Daoy (cell line): Measurements from ENCODE around the gene PBX3. TPM values are rescaled to one million over a fixed set of nuclear protein-coding genes. Genes with fewer than 3 reads are reported as not detected.

Experiments
- DNase-seq: peaks from one replicate; pipeline ENCODE4 v3.0.0-alpha.2; 2015; ENCODE audit warnings: low read depth
- total RNA-seq: library from RNA; depleted of rRNA; stranded (reverse); fragments of >200 nt; shearing (Covaris generic); gene quantifications from 2 replicates; pipeline ENCODE4 v1.2.3, GENCODE V29; 2014

Gene PBX3
- total RNA-seq, 1 experiment from 2014 or later = 30.6 TPM

DNA sequence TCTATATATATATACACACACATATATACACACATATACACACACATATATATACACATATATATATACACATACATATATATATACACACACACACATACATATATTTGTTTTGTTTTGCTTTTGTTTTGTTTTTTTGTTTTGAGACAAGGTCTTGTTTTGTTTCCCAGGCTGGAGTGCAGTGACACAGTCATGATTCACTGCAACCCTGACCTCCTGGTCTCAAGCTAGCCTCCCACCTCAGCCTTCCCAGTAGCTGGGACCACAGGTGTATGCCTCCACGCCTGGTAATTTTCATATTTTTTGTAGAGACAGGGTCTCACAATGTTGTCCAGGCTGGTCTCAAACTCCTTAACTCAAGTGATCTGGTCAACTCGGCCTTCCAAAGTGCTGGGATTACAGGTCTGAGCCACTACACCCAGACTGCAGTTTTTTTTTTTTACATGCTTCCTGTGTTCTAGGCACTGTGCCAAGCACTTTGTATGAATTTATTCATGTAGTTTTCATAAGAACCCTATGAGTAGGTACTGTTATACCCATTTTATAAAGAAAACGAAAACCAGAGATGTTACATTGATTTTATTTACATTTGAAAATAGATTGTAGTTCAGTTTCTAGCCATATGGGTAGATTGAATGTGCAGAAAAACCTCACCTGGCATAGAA is 120.7 kb downstream of the PBX3 start:
- DNase-seq = peak; percentile 15

DNA sequence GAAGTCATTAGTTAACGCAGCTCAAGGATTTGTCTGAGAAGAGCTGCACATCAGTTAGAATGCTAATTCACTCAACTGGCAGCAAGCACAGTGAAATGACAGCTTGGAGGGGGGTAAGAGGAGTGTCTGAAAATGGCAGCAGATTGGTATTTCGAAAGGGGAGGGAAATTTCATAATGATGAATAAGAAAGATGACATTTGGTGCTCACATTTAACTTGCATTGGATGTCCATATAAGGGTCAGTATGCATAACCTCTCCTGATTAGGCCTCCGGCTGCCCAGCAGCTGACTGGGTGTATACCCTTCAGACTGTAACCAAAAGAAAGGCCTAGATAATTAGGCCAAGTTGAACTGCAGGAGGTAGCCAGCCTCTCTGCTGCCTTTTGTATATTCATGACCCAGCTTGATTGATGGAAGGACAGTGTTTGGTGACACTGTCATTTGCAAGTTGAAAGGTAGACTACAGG is 131.0 kb downstream of the PBX3 start:
- DNase-seq = peak; percentile 7

- DNase-seq = no peak
Measured at GRCh38 chr9:125881042-125881441, 133.9 kb downstream of the PBX3 start.

DNA sequence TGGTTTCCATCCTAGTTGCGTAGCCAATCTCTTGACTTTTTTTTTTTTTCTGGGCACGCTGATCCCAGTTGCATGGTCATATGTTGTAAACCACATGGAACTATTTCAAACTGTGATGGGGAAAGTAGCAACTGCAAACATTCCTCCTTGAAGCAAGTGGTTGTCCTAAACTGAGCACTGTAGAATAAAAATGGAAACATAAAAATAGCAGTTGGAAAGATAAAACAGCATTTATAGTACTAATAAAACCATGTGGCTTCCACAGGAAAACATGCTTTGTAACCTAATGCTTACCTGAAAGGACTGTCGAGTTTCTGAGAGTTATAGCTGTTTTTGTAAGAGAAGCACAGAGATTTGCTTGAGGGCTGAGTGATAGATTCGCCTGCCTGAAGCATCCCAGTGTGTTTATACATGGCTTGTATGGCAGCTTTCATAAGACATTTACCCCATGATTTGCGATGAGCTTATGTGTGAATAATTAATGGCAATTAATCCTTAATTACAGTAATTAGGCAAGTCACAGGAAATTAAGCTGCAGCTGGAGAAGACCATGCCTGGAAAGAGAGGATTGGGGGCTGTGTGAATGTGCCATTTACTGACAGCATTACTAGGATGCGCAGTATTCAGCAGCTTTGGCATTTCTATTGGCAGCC is 136.5 kb downstream of the PBX3 start:
- no peak for DNase-seq

DNA sequence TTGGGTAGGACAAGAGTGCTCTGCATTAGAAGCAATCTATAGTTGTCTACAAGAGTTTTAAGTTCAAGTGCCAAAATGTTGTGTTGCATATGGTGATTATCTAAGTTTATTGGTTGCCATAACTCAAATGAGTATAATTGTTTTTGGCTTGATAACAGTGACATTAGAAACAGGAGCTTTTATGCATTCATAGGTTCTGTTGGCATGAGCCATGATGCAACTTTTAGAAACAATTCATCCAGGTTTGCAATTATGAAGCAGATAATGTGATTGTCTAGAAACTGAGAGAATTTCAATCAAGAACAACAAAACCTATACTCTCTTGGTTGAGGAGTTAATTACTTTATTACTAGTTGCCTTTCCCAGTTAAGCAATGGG is 137.0 kb downstream of the PBX3 start:
- no peak for DNase-seq

DNA sequence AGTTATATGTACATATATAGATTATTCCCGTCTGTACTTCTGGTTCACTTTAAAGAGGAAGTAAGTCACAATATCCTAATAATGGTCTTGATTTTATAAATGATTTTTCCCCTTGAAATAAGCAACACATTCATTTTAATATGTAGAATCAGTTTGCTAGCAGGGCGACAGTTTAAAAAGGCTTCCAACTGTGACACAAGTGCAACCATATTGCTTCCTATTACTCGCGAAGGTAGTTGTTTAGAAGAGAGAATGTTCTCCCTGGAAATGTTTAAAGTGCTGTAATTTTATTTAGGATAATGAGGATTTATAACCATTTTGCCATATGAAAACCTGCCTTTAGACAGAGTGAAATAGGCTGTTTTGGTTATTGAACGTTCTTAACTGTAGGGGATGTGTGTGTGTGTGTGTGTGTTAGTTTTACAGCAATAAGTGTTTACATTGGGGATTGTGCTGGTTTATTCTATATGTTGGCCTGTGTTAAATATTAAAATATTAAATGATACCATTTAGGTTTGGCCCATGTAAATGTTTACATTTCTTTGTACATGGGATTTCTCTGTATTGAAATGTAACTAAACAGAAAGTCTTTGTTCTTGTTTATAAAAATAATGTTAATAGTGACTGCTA is 138.3 kb downstream of the PBX3 start:
- DNase-seq = no peak

DNA sequence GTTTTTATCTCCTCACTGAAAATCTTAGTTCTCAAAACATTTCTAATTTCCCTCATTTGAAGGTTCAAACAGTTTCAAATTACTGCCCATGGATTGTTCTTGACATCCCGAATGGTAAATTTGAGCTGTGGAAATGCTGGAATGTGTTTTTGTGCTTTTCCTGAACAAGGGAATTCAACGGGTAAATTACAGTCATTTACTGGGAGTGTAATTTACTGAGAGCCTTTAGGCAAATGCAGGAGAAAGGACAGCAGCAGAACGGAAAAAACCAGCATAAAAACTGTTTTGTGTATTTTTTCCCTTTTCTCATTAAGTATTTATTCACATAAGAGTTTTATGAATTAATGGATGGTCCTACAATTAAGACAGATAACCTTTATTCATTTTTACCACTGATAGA is 139.2 kb downstream of the PBX3 start:
- no peak for DNase-seq

- peak; percentile 37 for DNase-seq
Measured at GRCh38 chr9:125887172-125887571, 140.0 kb downstream of the PBX3 start.

- peak; percentile 25 for DNase-seq
Measured at GRCh38 chr9:125888211-125888610, 141.0 kb downstream of the PBX3 start.

DNA sequence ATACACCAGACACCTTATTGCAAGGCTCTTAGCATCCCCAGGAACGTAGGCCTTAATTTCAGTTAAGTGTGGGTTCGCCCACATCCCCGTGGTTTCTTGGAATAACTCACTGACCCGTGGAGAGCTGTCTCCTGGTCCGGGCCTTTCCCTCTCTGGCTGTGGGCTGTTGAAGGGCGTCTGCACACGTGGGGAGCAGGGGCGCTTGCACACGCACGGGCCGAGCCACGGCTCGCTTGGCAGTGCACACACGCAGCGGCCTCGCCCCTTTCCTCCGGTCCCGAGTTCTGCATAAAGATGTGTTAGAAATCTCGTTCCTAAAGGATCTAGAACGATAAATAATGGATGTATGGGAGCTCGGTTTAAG is 141.9 kb downstream of the PBX3 start:
- peak; percentile 44 for DNase-seq

- DNase-seq = peak; percentile 61
Measured at GRCh38 chr9:125889476-125890419, 142.6 kb downstream of the PBX3 start.

DNA sequence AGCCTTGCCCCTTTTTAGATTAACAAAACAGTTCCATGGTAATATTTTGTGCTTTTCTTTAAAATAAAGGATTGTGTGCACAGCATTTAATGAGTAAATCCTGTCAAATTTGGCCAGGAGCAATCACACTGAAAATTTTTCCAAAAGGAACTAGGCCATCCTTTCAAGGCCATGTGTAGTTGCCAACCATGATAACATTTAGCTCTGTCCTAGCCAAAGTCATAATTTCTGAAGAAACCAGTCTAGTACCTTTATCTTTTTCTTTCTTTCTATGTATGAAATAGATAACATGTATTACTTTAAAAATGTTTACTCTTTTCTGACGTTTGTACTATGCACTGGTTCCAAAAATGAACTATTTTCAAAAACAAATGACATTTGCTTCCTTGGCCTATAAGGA is 143.7 kb downstream of the PBX3 start:
- no peak for DNase-seq

GRCh38 chr9:125893277-125893676 is 146.1 kb downstream of the PBX3 start:
- DNase-seq = no peak

DNA sequence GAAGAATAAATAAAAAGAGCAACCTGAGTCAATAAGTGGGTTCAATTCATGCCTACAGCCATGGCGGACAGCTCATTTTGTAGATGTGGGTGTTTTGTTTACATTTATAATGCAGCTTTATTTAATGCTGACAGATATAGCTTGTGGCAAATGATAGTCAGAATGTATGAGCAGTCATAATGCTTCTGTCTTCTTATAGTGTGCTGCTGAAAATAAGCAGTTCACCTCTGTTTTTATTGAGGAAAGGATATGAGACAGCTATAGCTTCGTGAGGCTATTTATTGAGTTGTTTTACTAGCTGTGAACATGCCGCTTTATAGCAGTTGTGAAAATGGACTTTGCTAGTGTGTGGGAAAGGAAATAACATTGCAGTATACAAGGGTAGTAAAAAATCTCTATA is 147.4 kb downstream of the PBX3 start:
- DNase-seq = no peak

- DNase-seq = no peak
Measured at GRCh38 chr9:125896404-125896803, 149.2 kb downstream of the PBX3 start.

DNA sequence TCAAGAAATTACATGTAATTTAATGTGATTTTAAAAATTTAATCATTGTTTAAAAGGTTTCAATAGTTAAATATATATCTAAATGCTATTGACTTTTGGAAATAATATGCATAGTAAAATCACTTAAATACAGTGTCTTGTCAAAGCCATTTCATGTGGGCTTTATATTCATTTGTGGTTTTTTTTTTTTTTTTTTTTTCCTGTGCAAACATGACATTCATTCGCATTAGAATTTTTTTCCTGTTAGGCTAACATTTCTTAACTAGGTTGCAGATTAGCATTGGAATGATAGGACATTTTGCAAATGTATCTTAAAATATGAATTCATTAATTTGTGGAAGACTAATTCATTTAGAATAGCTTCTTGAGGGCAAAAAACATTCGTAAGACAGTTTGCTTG is 149.8 kb downstream of the PBX3 start:
- DNase-seq = no peak

- no peak for DNase-seq
Measured at GRCh38 chr9:125897481-125897880, 150.3 kb downstream of the PBX3 start.

DNA sequence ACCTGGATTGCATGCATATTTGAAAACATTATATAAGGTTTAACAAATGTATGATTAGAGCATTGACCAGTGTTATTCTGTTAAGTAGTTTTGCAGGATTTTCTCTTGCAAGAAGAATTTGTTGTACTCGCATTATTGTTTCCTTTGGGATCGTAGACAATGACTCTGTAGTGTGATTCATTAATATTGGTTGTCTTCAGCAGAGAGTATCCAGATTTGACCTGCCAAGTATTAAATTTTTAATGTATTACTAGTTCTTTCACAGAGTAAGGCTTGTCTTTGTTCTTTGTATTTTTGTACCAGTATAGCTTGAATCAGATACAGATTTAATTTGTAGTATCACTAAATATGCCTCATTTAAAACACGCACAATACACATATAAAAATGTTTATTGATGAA is 155.0 kb downstream of the PBX3 start:
- DNase-seq = no peak

GRCh38 chr9:125902831-125903512 is 155.8 kb downstream of the PBX3 start:
- DNase-seq = no peak

DNA sequence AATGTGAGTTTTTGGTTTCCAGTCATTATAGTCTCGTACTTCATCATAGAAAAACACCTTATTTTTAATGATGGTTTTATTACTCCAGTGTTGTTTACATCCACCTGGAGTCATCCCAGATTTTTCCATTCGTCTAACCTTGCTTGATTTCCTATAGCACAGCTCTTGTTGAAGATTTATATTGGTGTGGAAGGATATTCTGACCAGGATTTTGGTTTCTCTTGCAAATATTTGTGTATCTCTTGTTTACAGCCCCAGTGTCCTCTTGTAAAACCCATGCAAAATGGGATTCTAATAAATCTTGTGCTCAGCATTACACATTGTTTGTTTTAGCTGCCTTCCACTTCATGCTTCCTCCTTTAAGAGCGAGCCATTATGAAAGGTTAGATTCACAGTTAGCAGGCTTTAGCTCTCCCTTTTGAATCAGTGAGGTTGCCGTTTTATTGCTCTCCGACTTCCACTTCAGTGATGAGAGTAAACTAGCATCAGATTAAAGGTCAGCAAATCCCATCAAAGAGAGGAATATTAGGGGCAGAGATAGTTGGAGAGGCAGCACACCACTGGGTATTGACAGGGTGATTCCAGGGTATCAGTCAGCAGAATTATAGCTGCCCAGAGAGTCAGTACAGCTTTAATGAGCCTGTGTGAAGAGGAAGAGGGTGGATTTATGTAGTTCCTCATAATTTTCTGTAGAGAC is 157.1 kb downstream of the PBX3 start:
- DNase-seq = peak; percentile 12

- peak; percentile 14 for DNase-seq
Measured at GRCh38 chr9:125906144-125906543, 159.0 kb downstream of the PBX3 start.
